Right lobe of liver (tissue), 4 donors: ENCODE measurements around the gene PKP3.

Experiments
- POLR2A ChIP-seq: fragments of 450-650 bp; IDR thresholded peaks from one replicate; pipeline ENCODE4 v1.6.1; 2017; ENCODE audit warnings: antibody characterized with exemption, mild to moderate bottlenecking
- TF ChIP-seq, protein P1 (sequence below), 4 donors: fragments of 200-600 bp in 3 of 4; fragments of 450-650 bp in 1 of 4; IDR thresholded peaks; one replicate each; pipeline versions ENCODE4 v1.5.1 to v1.8.0; 2016 to 2022; ENCODE audit warnings: antibody characterized with exemption in 4 of 4, mild to moderate bottlenecking in 2 of 4
- donor health status: DM: no; HTN: no; CAD: no.
- donor health status: DM: no; HTN: no; CAD: no.
- donor health status: DM: no; HTN: yes; CAD: no.

DNA sequence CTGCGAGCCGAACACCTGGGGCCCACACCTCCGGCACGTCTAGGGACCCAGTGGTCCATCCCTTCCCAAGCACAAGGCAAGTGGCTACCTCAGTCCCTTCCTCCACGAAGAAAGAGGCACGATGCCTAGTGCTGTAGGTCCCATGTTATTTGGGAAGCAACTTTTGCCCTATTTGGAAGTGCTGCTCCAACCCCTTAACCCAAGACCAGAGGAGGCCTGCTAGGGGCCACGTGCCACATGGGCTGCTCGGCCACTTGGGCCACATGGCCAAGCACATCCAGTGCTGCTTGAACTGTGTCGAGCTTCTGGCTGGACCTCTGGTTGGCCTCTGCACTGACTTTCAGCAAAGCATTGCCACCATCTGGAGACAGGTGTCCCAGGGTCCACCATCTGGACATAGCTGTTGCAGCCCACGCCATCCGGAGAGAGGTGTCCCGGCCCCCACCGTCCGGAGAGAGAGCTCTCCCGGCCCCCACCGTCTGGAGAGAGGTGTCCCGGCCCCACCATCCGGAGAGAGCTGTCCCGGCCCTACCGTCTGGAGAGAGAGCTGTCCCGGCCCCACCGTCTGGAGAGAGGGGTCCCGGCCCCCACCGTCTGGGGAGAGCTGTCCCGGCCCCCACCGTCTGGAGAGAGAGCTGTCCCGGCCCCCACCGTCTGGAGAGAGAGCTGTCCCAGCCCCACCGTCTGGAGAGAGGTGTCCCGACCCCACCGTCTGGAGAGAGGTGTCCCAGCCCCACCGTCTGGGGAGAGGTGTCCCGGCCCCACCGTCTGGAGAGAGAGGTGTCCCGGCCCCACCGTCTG lies 31.2 kb upstream of the PKP3 start:
- TF ChIP-seq POLR2A: no peak
- TF ChIP-seq, protein P1, sequence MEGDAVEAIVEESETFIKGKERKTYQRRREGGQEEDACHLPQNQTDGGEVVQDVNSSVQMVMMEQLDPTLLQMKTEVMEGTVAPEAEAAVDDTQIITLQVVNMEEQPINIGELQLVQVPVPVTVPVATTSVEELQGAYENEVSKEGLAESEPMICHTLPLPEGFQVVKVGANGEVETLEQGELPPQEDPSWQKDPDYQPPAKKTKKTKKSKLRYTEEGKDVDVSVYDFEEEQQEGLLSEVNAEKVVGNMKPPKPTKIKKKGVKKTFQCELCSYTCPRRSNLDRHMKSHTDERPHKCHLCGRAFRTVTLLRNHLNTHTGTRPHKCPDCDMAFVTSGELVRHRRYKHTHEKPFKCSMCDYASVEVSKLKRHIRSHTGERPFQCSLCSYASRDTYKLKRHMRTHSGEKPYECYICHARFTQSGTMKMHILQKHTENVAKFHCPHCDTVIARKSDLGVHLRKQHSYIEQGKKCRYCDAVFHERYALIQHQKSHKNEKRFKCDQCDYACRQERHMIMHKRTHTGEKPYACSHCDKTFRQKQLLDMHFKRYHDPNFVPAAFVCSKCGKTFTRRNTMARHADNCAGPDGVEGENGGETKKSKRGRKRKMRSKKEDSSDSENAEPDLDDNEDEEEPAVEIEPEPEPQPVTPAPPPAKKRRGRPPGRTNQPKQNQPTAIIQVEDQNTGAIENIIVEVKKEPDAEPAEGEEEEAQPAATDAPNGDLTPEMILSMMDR (IDR thresholded peaks at IDR 0.05): no peak
